SU-DHL-6 (cell line): ENCODE data around the gene RNFT2.

Source experiments
- H2AFZ ChIP-seq: fragments of 200-600 bp; sonication (generic); 2 replicates; pipeline ENCODE4 v1.6.1; 2014; ENCODE audit warnings: low read depth, mild to moderate bottlenecking, moderate library complexity, mixed read lengths, antibody characterized with exemption, low read length; ENCODE audit not compliant: severe bottlenecking
- H3F3A ChIP-seq: fragments of 200-600 bp; shearing (Covaris generic); 2 replicates; pipeline ENCODE4 v1.6.0; 2016; ENCODE audit warnings: antibody characterized with exemption, mild to moderate bottlenecking; ENCODE audit not compliant: insufficient read depth
- H3K27ac ChIP-seq: fragments of 200-600 bp; sonication (generic); 2 replicates; pipeline ENCODE4 v1.5.1; 2016; ENCODE audit warnings: low read depth, mild to moderate bottlenecking, low read length, moderate library complexity, mixed read lengths
- H3K27me3 ChIP-seq: fragments of 200-600 bp; sonication (generic), shearing (Covaris generic); 2 replicates; pipeline ENCODE4 v1.6.0; 2014; ENCODE audit warnings: mild to moderate bottlenecking, low read length
- H3K36me3 ChIP-seq: fragments of 200-600 bp; sonication (generic); 2 replicates; pipeline ENCODE4 v1.6.1; 2014; ENCODE audit warnings: mild to moderate bottlenecking, low read length, mixed read lengths
- H3K4me2 ChIP-seq: fragments of 300-600, 200-600 bp; shearing (Covaris generic), sonication (generic); 2 replicates; pipeline ENCODE4 v1.6.0; 2014; ENCODE audit warnings: low read length, low read depth, mild to moderate bottlenecking; ENCODE audit not compliant: poor library complexity, severe bottlenecking
- H3K4me3 ChIP-seq: fragments of 200-600 bp; sonication (generic); 2 replicates; pipeline ENCODE4 v1.5.1; 2014; ENCODE audit warnings: antibody characterized with exemption, low read length, mild to moderate bottlenecking, mixed read lengths; ENCODE audit not compliant: insufficient read depth, poor library complexity, severe bottlenecking
- H3K79me2 ChIP-seq: fragments of 200-600 bp; sonication (generic); 2 replicates; pipeline ENCODE4 v1.6.1; 2014; ENCODE audit warnings: mild to moderate bottlenecking, low read length, moderate library complexity; ENCODE audit not compliant: insufficient read depth
- H3K9ac ChIP-seq: fragments of 200-600 bp; sonication (generic); 2 replicates; pipeline ENCODE4 v1.7.0; 2014; ENCODE audit warnings: mild to moderate bottlenecking, low read length
- H3K9me2 ChIP-seq: fragments of 200-600 bp; sonication (generic); replicated peaks from 2 replicates; pipeline ENCODE4 v1.6.1; 2014; ENCODE audit warnings: low read length; ENCODE audit not compliant: insufficient read depth
- H3K9me3 ChIP-seq: fragments of 200-600 bp; sonication (generic); 2 replicates; pipeline ENCODE4 v1.6.1; 2014; ENCODE audit warnings: low read length, mixed read lengths; ENCODE audit not compliant: insufficient read depth
- H4K20me1 ChIP-seq: fragments of 200-600 bp; sonication (generic); 2 replicates; pipeline ENCODE4 v1.6.1; 2014; ENCODE audit warnings: low read depth, mild to moderate bottlenecking, antibody characterized with exemption, low read length, moderate library complexity, mixed read lengths
- EZH2phosphoT487 ChIP-seq: fragments of 200-600 bp; sonication (generic), shearing (Covaris generic); conservative IDR thresholded peaks from 2 replicates; pipeline ENCODE4 v1.6.1; 2018; ENCODE audit warnings: mild to moderate bottlenecking, antibody characterized with exemption, low read length, moderate library complexity, mixed read lengths
- TF ChIP-seq, protein P1 (sequence below): fragments of 200-600 bp; sonication (generic); IDR thresholded peaks from one replicate; pipeline ENCODE4 v1.5.1; 2017; ENCODE audit warnings: antibody characterized with exemption, mild to moderate bottlenecking, low read length, moderate library complexity; ENCODE audit not compliant: insufficient read depth, poor library complexity, severe bottlenecking

Gene RNFT2

GRCh38 chr12:116734156-116734768 is 3.9 kb upstream of the RNFT2 start:
- no peaks in the 10 kb centered on the region for H3K9me3 ChIP-seq
- no peak overlapping the region for H2AFZ ChIP-seq
- peaks cover 7% of the 10 kb centered on the region; the same call in 1 of the 2 replicates for H3K36me3 ChIP-seq
- peaks cover 82% of the 10 kb centered on the region for H3K79me2 ChIP-seq
- H3K27me3 ChIP-seq, result no peaks in the 10 kb centered on the region
- H4K20me1 ChIP-seq, result 0 out of 2 replicates have a peak, but pooled peaks cover 3% of the 10 kb centered on the region
- H3K4me3 ChIP-seq, result no peak overlapping the region
- H3K9ac ChIP-seq, result no peak overlapping the region
- H3K9me2 ChIP-seq, result no peaks in the 10 kb centered on the region
- TF ChIP-seq, protein P1, sequence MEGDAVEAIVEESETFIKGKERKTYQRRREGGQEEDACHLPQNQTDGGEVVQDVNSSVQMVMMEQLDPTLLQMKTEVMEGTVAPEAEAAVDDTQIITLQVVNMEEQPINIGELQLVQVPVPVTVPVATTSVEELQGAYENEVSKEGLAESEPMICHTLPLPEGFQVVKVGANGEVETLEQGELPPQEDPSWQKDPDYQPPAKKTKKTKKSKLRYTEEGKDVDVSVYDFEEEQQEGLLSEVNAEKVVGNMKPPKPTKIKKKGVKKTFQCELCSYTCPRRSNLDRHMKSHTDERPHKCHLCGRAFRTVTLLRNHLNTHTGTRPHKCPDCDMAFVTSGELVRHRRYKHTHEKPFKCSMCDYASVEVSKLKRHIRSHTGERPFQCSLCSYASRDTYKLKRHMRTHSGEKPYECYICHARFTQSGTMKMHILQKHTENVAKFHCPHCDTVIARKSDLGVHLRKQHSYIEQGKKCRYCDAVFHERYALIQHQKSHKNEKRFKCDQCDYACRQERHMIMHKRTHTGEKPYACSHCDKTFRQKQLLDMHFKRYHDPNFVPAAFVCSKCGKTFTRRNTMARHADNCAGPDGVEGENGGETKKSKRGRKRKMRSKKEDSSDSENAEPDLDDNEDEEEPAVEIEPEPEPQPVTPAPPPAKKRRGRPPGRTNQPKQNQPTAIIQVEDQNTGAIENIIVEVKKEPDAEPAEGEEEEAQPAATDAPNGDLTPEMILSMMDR, result no peak
- no peak for TF ChIP-seq EZH2phosphoT487
- H3K27ac ChIP-seq, result no peak overlapping the region
- no peaks in the 10 kb centered on the region for H3F3A ChIP-seq
- no peak overlapping the region for H3K4me2 ChIP-seq

DNA sequence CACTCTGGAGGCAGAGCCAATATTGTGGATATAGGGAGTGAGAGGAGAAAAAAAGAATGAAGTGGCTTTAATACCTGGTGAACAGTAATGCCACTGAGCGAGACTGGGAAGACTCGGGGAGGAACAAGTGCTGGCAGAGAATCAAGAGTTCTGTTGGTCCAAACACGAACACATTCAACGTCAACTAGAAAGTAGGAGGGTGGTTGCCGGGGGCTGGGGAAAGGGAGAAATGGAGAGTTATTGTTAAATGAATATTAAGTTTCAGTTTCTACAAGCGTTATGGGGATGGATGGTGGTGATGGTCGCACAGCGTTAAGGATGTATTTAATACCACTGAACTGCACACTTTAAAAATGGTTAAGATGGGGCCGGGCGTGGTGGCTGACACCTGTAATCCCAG is 3.0 kb upstream of the RNFT2 start:
- Histone ChIP-seq H3F3A (no peaks in the 10 kb centered on the region), H3K4me2 (no peak overlapping the region), H2AFZ (no peak overlapping the region), H3K9me2 (no peaks in the 10 kb centered on the region), H3K27me3 (no peaks in the 10 kb centered on the region), H3K9me3 (no peaks in the 10 kb centered on the region), H3K36me3 (peaks cover 7% of the 10 kb centered on the region; the same call in 1 of the 2 replicates), H3K27ac (no peak overlapping the region), H3K4me3 (no peak overlapping the region), H3K79me2 (peaks cover 82% of the 10 kb centered on the region), H3K9ac (no peak overlapping the region), H4K20me1 (no peaks in the 10 kb centered on the region)
- TF ChIP-seq, protein P1, result no peak
- TF ChIP-seq EZH2phosphoT487, result no peak

GRCh38 chr12:116735951-116736599 is 2.0 kb upstream of the RNFT2 start:
- H3K4me2 ChIP-seq, result peak overlapping the region; percentile 84
- peaks cover 7% of the 10 kb centered on the region; the same call in 1 of the 2 replicates for H3K36me3 ChIP-seq
- no peak overlapping the region for H2AFZ ChIP-seq
- peaks cover 72% of the 10 kb centered on the region for H3K79me2 ChIP-seq
- H3K9me3 ChIP-seq, result no peaks in the 10 kb centered on the region
- TF ChIP-seq, protein P1, result no peak
- no peak for TF ChIP-seq EZH2phosphoT487
- H3K27ac ChIP-seq, result no peak overlapping the region
- peak overlapping the region; percentile 80 for H3K4me3 ChIP-seq
- H3K27me3 ChIP-seq, result no peaks in the 10 kb centered on the region
- H3K9ac ChIP-seq, result peak overlapping the region; percentile 78
- H3F3A ChIP-seq, result no peaks in the 10 kb centered on the region
- H3K9me2 ChIP-seq, result no peaks in the 10 kb centered on the region
- no peaks in the 10 kb centered on the region for H4K20me1 ChIP-seq
